GM12865 (cell line): ENCODE data around the gene ACAN.

Source experiments
- DNase-seq: peaks from one replicate; pipeline ENCODE4 v3.0.0; 2010; ENCODE audit warnings: low read depth
- H3K4me3 ChIP-seq: 2 replicates; pipeline ENCODE4 v1.5.1; 2011; ENCODE audit warnings: mild to moderate bottlenecking, low read depth, low read length, control low read depth
- TF ChIP-seq, protein P1 (sequence below): IDR thresholded peaks from 2 replicates; pipeline ENCODE4 v1.5.1; 2011; ENCODE audit warnings: low read length, control low read depth, low read depth, inconsistent platforms; ENCODE audit not compliant: insufficient read depth; ENCODE audit errors: missing control alignments

Gene ACAN

DNA sequence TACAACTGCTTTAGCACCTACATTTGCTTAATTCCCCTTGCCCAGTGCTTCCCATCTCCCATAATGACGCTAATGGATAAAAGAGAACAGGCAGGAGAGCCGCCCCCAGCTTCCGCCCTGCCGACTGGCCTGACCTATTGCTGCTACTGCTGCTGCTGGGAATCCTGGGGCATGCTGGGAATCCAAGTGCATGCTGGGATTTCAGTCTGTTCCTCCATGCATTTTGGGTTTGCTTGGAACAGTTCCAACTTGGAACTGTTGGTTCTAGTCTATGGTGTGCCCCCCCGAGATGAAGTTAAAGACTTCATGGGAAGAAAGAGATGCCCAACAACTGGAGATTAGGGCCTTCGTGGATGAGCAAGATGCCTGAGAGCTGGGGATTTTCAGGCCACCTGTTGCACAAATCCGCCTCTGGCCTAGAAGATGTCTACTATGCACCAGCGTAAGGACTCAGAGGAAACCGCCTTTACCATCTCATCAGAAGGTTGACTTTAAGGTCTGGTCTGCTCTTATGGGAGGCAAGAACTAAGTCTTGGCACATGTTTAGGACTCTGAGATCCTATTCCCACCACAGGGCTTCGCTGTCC, 63.2 kb downstream of the ACAN start:
- TF ChIP-seq, protein P1, sequence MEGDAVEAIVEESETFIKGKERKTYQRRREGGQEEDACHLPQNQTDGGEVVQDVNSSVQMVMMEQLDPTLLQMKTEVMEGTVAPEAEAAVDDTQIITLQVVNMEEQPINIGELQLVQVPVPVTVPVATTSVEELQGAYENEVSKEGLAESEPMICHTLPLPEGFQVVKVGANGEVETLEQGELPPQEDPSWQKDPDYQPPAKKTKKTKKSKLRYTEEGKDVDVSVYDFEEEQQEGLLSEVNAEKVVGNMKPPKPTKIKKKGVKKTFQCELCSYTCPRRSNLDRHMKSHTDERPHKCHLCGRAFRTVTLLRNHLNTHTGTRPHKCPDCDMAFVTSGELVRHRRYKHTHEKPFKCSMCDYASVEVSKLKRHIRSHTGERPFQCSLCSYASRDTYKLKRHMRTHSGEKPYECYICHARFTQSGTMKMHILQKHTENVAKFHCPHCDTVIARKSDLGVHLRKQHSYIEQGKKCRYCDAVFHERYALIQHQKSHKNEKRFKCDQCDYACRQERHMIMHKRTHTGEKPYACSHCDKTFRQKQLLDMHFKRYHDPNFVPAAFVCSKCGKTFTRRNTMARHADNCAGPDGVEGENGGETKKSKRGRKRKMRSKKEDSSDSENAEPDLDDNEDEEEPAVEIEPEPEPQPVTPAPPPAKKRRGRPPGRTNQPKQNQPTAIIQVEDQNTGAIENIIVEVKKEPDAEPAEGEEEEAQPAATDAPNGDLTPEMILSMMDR, result no peak
- DNase-seq, result no peak
- H3K4me3 ChIP-seq, result no peak overlapping the region

DNA sequence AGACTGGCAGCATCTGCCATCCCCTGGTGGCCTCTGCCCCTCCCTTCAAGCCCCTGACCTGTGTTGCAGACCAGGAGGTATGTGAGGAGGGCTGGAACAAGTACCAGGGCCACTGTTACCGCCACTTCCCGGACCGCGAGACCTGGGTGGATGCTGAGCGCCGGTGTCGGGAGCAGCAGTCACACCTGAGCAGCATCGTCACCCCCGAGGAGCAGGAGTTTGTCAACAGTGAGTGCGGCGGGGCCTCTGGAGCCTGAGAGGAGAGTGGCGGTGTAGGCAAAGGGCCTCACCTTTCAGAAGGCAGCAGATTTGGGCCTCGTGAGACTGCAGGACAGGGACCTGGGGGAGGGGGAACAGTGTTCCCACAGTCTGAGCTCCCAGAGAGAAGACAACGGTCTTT, 68.1 kb downstream of the ACAN start:
- TF ChIP-seq, protein P1, result no peak
- DNase-seq, result no peak
- H3K4me3 ChIP-seq, result no peak overlapping the region

DNA sequence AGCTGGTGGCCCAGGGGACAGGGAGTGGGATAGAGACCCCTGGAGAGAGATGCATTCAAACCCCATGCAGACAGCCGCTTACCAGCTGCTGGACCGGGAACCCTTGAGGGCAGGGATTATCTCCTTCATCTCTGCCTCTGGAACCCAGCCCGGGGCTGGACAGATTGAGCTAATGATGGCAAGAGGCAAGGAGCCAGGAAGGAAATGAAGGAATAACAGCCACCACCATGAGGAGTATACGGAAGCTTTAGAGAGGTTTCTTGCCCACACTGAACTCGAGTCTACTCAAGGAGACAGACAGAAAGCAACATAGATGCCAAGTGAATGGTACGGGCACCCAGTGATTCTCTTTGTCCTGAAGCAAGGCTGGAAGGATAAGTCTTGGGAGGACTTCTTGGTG, 68.9 kb downstream of the ACAN start:
- no peak overlapping the region for H3K4me3 ChIP-seq
- no peak for DNase-seq
- TF ChIP-seq, protein P1, result no peak

DNA sequence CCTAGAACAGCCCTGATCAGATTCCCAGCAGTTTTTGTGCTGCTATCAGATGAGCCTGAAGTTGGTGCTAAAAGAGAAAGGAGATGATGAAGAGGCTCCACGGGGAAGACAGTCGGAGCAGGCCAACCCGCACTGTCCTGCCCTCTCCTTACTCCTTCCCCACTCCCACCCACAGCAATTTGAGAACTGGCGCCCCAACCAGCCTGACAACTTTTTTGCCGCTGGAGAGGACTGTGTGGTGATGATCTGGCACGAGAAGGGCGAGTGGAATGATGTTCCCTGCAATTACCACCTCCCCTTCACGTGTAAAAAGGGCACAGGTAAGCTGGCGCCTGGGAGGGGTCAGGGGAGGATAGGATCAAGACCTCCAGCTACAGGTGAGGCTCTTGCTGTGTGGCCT, 69.5 kb downstream of the ACAN start:
- TF ChIP-seq, protein P1, result no peak
- no peak for DNase-seq
- no peak overlapping the region for H3K4me3 ChIP-seq

DNA sequence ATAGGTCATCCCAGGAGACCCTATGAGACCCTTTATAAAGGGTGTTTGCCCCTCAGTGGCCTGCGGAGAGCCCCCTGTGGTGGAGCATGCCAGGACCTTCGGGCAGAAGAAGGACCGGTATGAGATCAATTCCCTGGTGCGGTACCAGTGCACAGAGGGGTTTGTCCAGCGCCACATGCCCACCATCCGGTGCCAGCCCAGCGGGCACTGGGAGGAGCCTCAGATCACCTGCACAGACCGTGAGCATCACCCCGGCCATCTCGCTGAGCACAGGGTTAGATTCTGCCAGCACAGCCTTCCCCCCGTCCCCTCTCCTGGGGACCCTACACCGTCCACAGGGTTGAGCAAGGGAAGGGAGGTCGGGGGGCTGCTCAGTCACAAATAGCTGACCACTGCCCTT, 70.5 kb downstream of the ACAN start:
- no peak for DNase-seq
- H3K4me3 ChIP-seq, result no peak overlapping the region
- TF ChIP-seq, protein P1, result no peak

DNA sequence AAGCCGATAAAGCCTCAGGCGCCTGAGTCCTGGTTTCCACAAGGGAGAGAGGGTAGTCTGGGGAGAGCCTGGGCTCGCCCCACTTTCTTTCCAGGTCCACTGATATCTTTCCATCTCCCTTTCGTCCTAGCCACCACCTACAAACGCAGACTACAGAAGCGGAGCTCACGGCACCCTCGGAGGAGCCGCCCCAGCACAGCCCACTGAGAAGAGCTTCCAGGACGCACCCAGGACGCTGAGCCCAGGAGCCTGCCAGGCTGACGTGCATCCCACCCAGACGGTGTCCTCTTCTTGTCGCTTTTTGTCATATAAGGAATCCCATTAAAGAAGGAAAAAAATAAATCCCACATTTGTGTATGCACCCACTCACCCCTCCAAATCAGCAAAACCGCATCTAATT, 71.0 kb downstream of the ACAN start:
- TF ChIP-seq, protein P1, result no peak
- no peak overlapping the region for H3K4me3 ChIP-seq
- DNase-seq, result no peak

DNA sequence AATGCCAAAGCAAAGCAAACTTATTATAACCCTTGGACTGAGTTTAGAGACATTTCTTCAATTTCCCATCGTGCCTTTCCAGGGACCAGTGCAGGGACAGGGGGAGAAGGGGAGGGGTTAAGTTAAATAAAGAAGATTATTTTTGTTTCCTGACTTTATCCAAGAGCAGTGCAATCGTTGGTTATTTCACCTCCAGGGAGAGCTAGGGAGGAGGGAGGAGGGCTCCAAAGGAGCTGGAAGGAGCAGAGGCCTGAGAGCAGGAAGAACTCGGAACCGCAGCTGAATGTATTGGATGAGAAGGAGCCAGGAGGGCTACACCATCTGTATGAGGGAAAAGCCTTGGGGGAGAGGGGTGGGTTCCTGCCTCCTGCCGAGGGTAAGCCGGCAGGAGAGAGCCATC, 71.4 kb downstream of the ACAN start:
- no peak overlapping the region for H3K4me3 ChIP-seq
- no peak for DNase-seq
- TF ChIP-seq, protein P1, result no peak
